WERI-Rb-1 (cell line): Measurements from ENCODE around the gene SNX12.

Experiments used
- DNase-seq: peaks from one replicate; pipeline ENCODE4 v3.0.0-alpha.2; 2020
- H3K27ac ChIP-seq: fragments of 250-450 bp; sonication (Bioruptor Pico); 2 replicates; pipeline ENCODE4 v1.5.1; 2020; ENCODE audit warnings: mild to moderate bottlenecking, moderate library complexity
- H3K27me3 ChIP-seq: fragments of 250-450 bp; sonication (Bioruptor Pico); 2 replicates; pipeline ENCODE4 v1.5.1; 2021; ENCODE audit warnings: mild to moderate bottlenecking, low read depth, moderate library complexity; ENCODE audit not compliant: insufficient read depth, severe bottlenecking
- H3K36me3 ChIP-seq: fragments of 250-450 bp; sonication (Bioruptor Pico); 2 replicates; pipeline ENCODE4 v1.5.1; 2020; ENCODE audit warnings: mild to moderate bottlenecking, moderate library complexity
- H3K4me3 ChIP-seq: 2 replicates; pipeline ENCODE4 v1.5.1; 2011; ENCODE audit warnings: low read depth, mild to moderate bottlenecking, control low read depth, low read length
- H3K9me3 ChIP-seq: fragments of 250-450 bp; sonication (Bioruptor Pico); 2 replicates; pipeline ENCODE4 v1.5.1; 2021; ENCODE audit warnings: mild to moderate bottlenecking, moderate library complexity; ENCODE audit not compliant: severe bottlenecking
- TF ChIP-seq, protein P1 (sequence below): IDR thresholded peaks from 2 replicates; pipeline ENCODE4 v1.5.1; 2011; ENCODE audit warnings: low read depth, mild to moderate bottlenecking, control low read depth, inconsistent platforms, low read length

Gene SNX12

DNA sequence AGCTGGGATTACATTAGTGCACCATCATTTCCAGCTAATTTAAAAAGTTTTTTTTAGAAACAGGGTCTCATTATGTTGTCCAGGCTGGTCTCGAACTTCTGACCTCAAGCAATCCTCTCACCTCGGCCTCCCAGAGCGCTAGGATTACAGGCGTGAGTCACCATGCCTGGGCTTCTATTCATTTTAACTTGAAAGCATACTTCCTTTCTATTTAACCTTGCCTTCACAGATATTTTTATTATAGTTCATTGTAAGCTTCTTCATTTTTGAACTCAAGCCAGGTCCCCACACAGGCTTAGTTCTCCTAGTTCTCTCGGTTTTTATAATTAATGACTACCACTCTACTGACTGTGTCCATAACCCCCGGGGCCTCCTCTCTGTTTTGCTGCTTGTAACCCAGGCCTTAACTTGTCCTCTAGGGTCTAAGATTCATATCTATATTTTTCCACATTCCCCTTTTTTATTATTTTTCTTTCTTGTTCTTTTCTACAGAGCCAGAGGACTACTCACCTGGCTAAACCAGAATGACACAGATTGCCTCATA lies 50.7 kb downstream of the SNX12 start:
- Histone ChIP-seq H3K27ac (no peak overlapping the region), H3K4me3 (no peak overlapping the region), H3K36me3 (no peaks in the 10 kb centered on the region), H3K9me3 (peaks cover 2% of the 10 kb centered on the region), H3K27me3 (no peaks in the 10 kb centered on the region)
- no peak for DNase-seq
- TF ChIP-seq, protein P1, sequence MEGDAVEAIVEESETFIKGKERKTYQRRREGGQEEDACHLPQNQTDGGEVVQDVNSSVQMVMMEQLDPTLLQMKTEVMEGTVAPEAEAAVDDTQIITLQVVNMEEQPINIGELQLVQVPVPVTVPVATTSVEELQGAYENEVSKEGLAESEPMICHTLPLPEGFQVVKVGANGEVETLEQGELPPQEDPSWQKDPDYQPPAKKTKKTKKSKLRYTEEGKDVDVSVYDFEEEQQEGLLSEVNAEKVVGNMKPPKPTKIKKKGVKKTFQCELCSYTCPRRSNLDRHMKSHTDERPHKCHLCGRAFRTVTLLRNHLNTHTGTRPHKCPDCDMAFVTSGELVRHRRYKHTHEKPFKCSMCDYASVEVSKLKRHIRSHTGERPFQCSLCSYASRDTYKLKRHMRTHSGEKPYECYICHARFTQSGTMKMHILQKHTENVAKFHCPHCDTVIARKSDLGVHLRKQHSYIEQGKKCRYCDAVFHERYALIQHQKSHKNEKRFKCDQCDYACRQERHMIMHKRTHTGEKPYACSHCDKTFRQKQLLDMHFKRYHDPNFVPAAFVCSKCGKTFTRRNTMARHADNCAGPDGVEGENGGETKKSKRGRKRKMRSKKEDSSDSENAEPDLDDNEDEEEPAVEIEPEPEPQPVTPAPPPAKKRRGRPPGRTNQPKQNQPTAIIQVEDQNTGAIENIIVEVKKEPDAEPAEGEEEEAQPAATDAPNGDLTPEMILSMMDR = no peak
